ENCODE data around the gene ZFPM1.
"Not testable (repeated sequence)": the region's sequence is repeated elsewhere in the genome, so short reads cannot be mapped to it uniquely, and the experiment has no call there.

ZFPM1 gene

DNA sequence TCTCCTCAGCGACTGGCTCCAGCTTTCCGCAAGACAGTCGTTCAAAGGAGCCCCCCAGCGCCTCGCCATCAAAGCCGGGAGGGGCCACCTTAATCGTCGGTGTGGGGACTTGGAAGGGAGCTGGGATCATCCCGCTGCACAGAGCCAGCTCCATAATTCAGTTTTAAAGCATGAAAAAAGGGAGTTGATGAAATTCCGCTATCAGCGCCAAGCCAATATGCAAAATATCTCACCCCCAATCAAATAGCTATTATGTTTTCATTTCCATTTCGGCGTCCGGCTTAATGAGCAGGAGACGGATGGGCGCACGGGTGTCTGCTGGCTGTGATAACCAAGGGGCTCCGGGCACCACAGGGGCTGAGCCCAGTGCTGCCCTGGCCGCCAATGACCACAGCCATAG, 27.7 kb downstream of the ZFPM1 start:
- no peak for DNase-seq

- no peak for DNase-seq
Measured at GRCh38 chr16:88481851-88482250, 28.8 kb downstream of the ZFPM1 start.

DNA sequence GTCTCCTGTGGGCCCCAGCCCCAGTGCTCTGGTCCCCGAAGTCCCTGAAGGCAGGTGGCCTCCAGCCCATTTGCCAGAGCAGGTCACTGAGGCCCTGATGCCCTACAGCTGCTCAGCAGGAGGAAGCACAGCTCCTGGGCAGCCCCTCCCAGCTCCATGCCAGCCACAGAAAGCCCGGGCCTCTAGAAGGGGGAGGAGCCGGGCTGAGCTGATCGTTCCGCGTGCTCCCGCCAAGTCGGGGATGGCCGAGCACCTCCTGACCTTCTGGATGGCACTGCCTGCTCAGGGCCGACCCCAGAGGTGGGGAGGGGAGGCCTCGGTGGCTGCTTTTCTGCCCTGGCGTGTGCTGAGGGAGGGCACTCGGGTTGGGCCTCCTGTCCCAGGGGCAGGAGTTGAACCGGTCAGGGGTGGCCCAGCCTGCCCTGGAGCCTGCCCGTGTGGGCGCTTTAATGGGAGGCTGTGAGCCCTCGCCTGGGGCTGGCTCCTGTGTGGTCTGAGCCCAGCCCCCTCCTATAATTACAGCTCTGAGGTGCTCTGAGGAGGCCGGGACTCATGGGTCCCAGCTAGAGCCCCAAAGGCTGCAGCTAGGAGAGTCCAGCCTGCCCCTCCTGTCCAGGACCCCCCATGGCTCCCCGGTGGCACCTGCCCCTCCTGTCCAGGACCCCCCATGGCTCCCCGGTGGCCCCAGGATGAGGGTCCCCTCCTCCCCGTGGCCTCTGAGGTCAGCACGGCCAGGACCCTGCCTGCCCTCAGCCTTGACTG, 29.7 kb downstream of the ZFPM1 start:
- no peak for DNase-seq

GRCh38 chr16:88483392-88483641, 30.2 kb downstream of the ZFPM1 start:
- no peak for DNase-seq

DNA sequence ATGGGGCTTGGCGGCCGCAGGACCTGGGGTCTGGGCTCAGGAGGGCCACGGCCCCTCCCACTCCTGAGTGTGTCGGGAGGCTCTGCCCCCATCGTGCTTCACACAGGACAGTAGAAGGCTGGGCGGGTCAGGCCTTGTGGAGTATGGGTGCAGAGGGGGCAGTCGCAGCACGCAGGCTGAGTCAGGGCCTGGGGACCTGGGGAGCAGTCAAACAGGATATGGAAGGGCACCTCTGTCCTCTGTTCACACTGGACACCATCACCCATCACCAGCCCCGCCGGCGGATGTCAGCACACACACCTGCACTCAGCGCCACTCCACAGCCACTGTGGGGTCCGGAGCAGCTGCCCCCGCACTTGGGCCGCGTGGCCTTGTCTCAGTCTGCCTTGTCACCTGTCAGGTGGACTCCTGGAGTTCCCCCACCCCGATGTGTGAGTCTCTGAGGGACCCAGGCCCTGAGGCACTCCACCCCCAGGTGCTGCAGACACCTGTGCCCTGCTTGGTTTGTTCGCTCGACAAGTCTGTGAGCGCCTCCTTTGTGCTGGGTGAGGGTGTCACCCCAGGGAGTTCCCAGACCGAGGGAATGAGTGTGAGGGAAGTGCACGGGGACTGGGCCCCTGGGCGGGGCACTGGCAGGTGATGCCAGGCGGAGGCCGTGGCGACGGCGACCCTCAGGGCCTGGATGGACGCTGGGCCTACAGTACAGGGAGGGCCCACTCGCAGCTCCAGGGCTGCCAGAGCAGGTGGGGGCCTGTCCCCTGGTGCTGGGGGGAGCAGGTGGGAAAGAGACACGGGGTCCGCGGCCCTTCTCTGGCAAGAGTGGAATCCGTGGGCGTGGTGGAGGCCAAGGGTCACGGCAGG, 31.7 kb downstream of the ZFPM1 start:
- DNase-seq = no peak

- DNase-seq = not testable (repeated sequence)
Measured at GRCh38 chr16:88485366-88485741, 32.3 kb downstream of the ZFPM1 start.

DNA sequence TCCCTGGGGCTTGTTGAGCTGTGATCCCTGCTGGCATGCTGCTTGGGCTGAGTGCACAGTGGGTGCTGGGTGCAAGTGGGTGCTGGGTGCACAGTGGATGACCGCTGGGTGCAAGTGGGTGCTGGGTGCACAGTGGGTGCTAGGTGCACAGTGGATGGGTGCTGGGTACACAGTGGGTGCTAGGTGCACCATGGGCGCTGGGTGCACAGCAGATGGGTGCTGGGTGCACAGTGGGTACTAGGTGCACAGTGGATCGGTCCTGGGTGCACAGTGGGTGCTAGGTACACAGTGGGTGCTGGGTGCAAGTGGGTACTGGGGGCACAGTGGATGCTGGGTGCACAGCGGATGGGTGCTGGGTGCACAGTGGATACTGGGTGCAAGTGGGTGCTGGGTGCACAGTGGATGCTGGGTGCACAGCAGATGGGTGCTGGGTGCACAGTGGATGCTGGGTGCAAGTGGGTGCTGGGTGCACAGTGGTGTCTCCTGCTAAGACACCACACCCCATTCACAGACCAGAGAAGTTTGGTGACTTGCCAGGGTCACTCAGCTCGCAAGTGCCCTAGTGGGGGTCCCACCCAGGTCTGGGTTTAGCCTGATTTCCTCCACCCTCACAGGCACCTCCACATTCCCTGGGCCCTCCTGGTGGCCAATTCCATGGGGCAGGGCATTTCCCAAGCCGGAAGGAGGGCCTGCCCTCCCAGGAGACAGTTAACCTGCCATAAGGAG, 33.5 kb downstream of the ZFPM1 start:
- no peak for DNase-seq

DNA sequence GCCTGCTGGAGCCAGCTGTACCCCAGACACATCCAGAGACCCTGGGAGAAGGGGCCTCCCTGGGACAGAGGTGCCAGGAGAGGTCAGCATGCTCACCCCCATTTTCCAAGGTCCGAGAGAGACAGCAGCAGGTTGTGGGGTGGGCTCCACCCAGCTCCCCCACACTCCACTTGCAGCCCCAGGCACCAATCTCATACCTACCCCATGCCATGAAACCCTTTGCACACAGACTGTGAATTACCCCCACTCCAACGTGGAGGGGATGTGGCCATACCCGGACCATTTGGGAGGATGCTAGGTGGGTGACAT, 34.0 kb downstream of the ZFPM1 start:
- DNase-seq = no peak

GRCh38 chr16:88487920-88488851, 35.1 kb downstream of the ZFPM1 start:
- no peak for DNase-seq

GRCh38 chr16:88489163-88489741, 36.2 kb downstream of the ZFPM1 start:
- no peak for DNase-seq

- DNase-seq = no peak
Measured at GRCh38 chr16:88491001-88491559, 38.0 kb downstream of the ZFPM1 start.

DNA sequence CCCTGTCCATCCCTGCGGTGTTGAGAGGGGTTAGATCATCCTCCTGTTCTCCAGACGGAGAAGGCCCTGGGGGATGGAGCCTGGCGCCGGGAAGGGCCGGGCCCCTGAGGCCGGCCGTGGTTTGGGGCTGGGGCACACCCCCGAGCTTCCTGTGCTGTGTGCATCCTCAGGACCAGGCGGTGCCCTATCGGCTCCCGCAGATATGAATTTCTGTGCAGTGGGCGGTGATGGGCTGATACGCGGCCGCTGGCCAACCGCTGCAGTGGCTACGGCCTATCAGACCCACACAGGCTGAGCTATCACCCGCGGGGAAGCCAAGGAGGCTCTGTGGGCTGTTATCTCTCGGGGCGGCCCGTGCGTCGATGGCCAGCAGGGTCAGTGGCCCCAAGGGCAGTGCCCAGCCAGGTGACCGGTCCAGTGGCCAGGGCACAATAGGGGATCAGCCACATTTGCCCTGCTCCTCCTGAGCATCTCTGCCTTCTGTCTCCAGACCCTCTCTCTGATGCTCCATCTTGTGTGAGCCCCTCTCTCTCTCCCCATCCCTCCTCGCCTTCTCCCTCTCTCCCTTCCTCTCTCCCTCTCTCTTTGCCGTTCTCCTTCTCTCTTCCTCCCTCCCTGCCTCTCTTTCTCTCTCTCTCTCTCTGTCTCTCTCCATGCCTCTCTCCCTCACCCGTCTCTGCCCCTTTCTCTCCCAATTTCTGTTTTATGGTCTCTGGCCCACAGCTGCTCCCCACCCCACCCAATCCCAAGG, 38.7 kb downstream of the ZFPM1 start:
- no peak for DNase-seq

DNA sequence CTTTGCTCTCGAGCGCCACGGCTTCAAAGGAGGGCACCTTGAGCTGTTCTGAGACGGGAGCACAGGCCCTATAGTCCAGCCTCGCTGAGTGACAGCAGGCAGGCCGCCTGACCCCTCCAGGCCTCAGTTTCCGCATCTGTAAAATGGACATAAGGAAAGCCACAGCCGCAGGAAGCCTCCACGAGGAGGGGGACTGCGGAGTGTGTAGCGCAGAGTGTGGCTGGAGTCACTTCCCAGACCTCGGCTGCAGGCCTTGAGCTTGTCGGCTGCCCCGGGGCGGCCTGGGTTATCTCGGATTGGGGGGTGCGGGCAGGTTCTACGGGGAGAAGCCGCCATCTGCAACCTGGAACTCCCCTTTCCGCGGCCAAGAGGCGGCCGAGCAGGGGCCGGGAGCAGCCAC, 40.8 kb downstream of the ZFPM1 start:
- no peak for DNase-seq

DNA sequence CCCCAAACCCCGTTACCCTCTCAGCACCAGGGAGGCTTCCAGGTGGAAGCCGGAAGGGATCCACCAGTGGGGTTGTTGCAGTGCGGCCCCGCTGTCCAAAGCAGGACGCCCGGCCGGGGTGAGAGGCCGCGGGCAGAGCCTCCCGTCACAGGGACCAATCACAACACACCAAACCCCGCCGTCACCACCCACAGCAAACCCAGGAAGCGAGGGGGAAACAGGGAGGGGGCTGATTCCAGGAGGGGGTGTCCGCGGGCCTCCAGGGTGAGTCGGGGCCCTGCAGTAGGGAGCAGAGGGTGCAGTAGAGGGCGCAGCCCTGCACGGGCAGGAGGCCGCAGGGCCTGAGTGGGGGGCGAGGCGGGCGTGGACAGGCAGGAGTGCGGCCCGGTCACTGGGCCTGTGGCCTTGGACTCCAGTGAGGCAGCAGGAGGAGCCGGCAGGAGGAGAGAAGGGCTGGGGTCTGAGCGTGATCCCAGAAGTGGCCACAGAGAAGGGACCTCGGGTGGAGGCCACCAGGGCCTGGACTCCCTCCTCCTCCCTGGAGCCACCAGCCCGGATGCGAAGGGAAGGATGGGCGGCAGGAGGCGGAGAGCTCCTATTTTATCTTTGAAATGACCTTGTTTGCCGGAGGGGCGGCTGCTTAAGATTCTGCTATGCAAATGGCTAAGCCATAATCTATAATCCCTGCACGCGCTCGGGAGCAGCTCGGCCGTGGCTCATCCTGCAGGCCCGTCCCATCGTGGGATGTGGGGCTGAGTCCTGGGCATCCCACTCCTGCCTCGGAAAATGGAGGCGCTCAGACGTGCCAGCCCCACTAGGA, 41.5 kb downstream of the ZFPM1 start:
- DNase-seq = no peak

DNA sequence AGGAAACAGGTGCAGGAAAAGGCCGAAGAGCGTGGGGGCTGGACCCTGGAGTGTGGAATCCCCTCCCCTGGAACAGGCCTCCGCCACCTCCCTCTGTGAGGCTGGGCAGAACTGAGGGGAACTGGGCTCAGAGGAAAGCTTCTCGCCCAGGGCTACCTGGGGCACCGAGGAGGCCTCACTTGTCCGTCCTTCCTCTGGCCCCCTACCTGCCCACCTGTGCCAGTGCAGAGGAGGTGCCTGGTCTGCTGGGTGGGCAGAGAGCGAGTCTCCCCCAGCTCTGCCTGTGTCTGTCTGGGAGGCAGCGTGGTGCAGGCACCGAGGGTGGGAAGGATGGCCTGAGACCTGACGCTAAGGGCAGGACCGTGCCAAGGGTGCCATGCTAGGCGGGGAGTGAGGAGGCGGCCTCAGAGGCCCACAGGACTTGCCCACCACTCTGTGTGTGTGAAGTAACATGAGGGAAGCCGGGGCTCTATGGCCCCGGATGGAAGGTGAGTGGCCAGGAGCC, 42.2 kb downstream of the ZFPM1 start:
- DNase-seq = no peak

- peak; percentile 11 for DNase-seq
Measured at GRCh38 chr16:88497561-88498462, 44.7 kb downstream of the ZFPM1 start.

- no peak for DNase-seq
Measured at GRCh38 chr16:88498576-88499208, 45.6 kb downstream of the ZFPM1 start.

- DNase-seq = no peak
Measured at GRCh38 chr16:88499292-88499691, 46.2 kb downstream of the ZFPM1 start.

Measured in fibroblast of skin of scalp (primary cell).